GM21367 (cell line): ENCODE results near the gene CFAP73.
A peak's percentile ranks its signal among the peaks of the same experiment; 100 is the strongest.
"Not testable (repeated sequence)": the region's sequence is repeated elsewhere in the genome, so short reads cannot be mapped to it uniquely, and the experiment has no call there.

Experiments
- ATAC-seq: cut with Tn5 transposase; IDR thresholded peaks from one replicate; pipeline ENCODE4 v1.9.1; 2021; ENCODE audit not compliant: unreplicated experiment

CFAP73 gene

GRCh38 chr12:113141716-113142115, 7.8 kb upstream of the CFAP73 start:
- ATAC-seq, result not testable (repeated sequence)

- no peak for ATAC-seq
Observed at GRCh38 chr12:113142173-113142885, 7.2 kb upstream of the CFAP73 start.

GRCh38 chr12:113142886-113143332, 6.6 kb upstream of the CFAP73 start:
- ATAC-seq, result no peak

- no peak for ATAC-seq
Observed at GRCh38 chr12:113143959-113144358, 5.6 kb upstream of the CFAP73 start.

GRCh38 chr12:113144806-113145205, 4.7 kb upstream of the CFAP73 start:
- ATAC-seq, result no peak

GRCh38 chr12:113145720-113146551, 3.6 kb upstream of the CFAP73 start:
- no peak for ATAC-seq

- no peak for ATAC-seq
Observed at GRCh38 chr12:113146999-113147398, 2.5 kb upstream of the CFAP73 start.

- no peak for ATAC-seq
Observed at GRCh38 chr12:113151655-113152054, 2.1 kb downstream of the CFAP73 start.

GRCh38 chr12:113152196-113152834, 2.8 kb downstream of the CFAP73 start:
- ATAC-seq, result no peak

- ATAC-seq, result peak; percentile 60
Observed at GRCh38 chr12:113152835-113153814, 3.6 kb downstream of the CFAP73 start.

- no peak for ATAC-seq
Observed at GRCh38 chr12:113154351-113154973, 4.9 kb downstream of the CFAP73 start.

- ATAC-seq, result no peak
Observed at GRCh38 chr12:113155060-113155459, 5.5 kb downstream of the CFAP73 start.

- no peak for ATAC-seq
Observed at GRCh38 chr12:113155646-113156045, 6.1 kb downstream of the CFAP73 start.

GRCh38 chr12:113157218-113157859, 7.8 kb downstream of the CFAP73 start:
- ATAC-seq, result no peak

- no peak for ATAC-seq
Observed at GRCh38 chr12:113158439-113159203, 9.1 kb downstream of the CFAP73 start.

GRCh38 chr12:113159937-113160336, 10.4 kb downstream of the CFAP73 start:
- no peak for ATAC-seq

GRCh38 chr12:113161415-113162016, 12.0 kb downstream of the CFAP73 start:
- ATAC-seq, result peak; percentile 45
